ENCODE results near the gene SLC2A4.

SLC2A4 gene

GRCh38 chr17:7280519-7281073, 922 bp upstream of the SLC2A4 start:
- peak; percentile 93 to 94 for DNase-seq

GRCh38 chr17:7281953-7282751, 634 bp downstream of the SLC2A4 start:
- DNase-seq: peak; percentile 26

GRCh38 chr17:7282752-7283321, 1.3 kb downstream of the SLC2A4 start:
- peak in 1 of 2 experiments; percentile 25 for DNase-seq

GRCh38 chr17:7283471-7284216, 2.1 kb downstream of the SLC2A4 start:
- DNase-seq: no peak

GRCh38 chr17:7284911-7285310, 3.4 kb downstream of the SLC2A4 start:
- DNase-seq: no peak

- no peak for DNase-seq
Measured at GRCh38 chr17:7285679-7286078, 4.2 kb downstream of the SLC2A4 start.

GRCh38 chr17:7289256-7290032, 7.9 kb downstream of the SLC2A4 start:
- no peak for DNase-seq

GRCh38 chr17:7290166-7290565, 8.6 kb downstream of the SLC2A4 start:
- DNase-seq: no peak

GRCh38 chr17:7290685-7291084, 9.2 kb downstream of the SLC2A4 start:
- DNase-seq: no peak

GRCh38 chr17:7292194-7292593, 10.7 kb downstream of the SLC2A4 start:
- no peak for DNase-seq

- DNase-seq: no peak
Measured at GRCh38 chr17:7292729-7293128, 11.2 kb downstream of the SLC2A4 start.

GRCh38 chr17:7293159-7293558, 11.6 kb downstream of the SLC2A4 start:
- no peak for DNase-seq

GRCh38 chr17:7293816-7294613, 12.5 kb downstream of the SLC2A4 start:
- peak; percentile 29 to 47 for DNase-seq

GRCh38 chr17:7294614-7295153, 13.2 kb downstream of the SLC2A4 start, which contains the start of gene YBX2:
TSS of gene YBX2 (minus strand) at chr17:7294639. CDS start at chr17:7294500, 139 bp downstream.
- DNase-seq: peak; percentile 81 to 87

GRCh38 chr17:7295230-7296180, 14.0 kb downstream of the SLC2A4 start:
- peak in 1 of 2 experiments; percentile 27 for DNase-seq

- DNase-seq: peak; percentile 81 to 86
Measured at GRCh38 chr17:7296189-7296861, 14.8 kb downstream of the SLC2A4 start.

- no peak for DNase-seq
Measured at GRCh38 chr17:7304179-7304578, 22.7 kb downstream of the SLC2A4 start.

GRCh38 chr17:7306911-7307685, 25.6 kb downstream of the SLC2A4 start, which contains the start of gene EIF5A:
TSS of gene EIF5A (plus strand) at chr17:7307628. CDS start at chr17:7309636, 2,008 bp downstream.
- peak; percentile 100 for DNase-seq

Data from activated T-cell treated with anti-CD3 and anti-CD28 coated beads, Interleukin-2, amount 50 U/mL, for 48 hours (primary cell).